Thoracic aorta (tissue), 2 donors: ENCODE results near the gene TMED4. TPM values are rescaled to one million over a fixed set of nuclear protein-coding genes. Genes with fewer than 3 reads are reported as not detected.
"Not testable (repeated sequence)": the region's sequence is repeated elsewhere in the genome, so short reads cannot be mapped to it uniquely, and the experiment has no call there.

Source experiments
- ATAC-seq: fragments of 150-250 bp; one replicate; pipeline ENCODE4 v1.8.0; 2017; ENCODE audit warnings: low read depth; ENCODE audit not compliant: insufficient number of reproducible peaks, low FRiP score
- DNase-seq: peaks from one replicate; pipeline ENCODE4 v3.0.0-alpha.2; 2020; ENCODE audit warnings: low spot score
- H3K27ac ChIP-seq, 2 donors: fragments of 200-600 bp; sonication (generic); 1 replicate in 1 of 2; 2 replicates in 1 of 2; pipeline ENCODE4 v1.5.1; 2016; ENCODE audit warnings: mild to moderate bottlenecking in 2 of 2, moderate library complexity in 2 of 2
- H3K27me3 ChIP-seq: fragments of 200-600 bp; sonication (generic); replicated peaks from 2 replicates; pipeline ENCODE4 v1.6.0; 2016; ENCODE audit warnings: mild to moderate bottlenecking; ENCODE audit not compliant: insufficient read depth
- H3K36me3 ChIP-seq: fragments of 200-600 bp; sonication (generic); one replicate; pipeline ENCODE4 v1.5.1; 2016
- H3K4me1 ChIP-seq, 2 donors: fragments of 200-600 bp; sonication (generic); 1 replicate in 1 of 2; 2 replicates in 1 of 2; pipeline versions ENCODE4 v1.5.1 to v1.6.0; 2016; ENCODE audit warnings: low read depth in 2 of 2, mild to moderate bottlenecking in 1 of 2; ENCODE audit not compliant: control insufficient read depth in 1 of 2
- H3K4me3 ChIP-seq: fragments of 200-600 bp; sonication (generic); 2 replicates; pipeline ENCODE4 v1.5.1; 2016; ENCODE audit warnings: mild to moderate bottlenecking
- H3K9me3 ChIP-seq: fragments of 200-600 bp; sonication (generic); 2 replicates; pipeline ENCODE4 v1.5.1; 2016
- total RNA-seq, 2 donors: library from RNA; depleted of rRNA; stranded (reverse); fragments of >200 nt; gene quantifications; one replicate each; pipeline versions ENCODE4 v1.1.0 to v1.2.3, GENCODE V29; 2016
- TF ChIP-seq, protein P1 (sequence below): fragments of 200-600 bp; sonication (generic); IDR thresholded peaks from one replicate; pipeline ENCODE4 v1.5.1; 2019; ENCODE audit warnings: antibody characterized with exemption

TMED4 gene
- total RNA-seq, 2 donors from 2014 or later, result 88.2 to 187 TPM

DNA sequence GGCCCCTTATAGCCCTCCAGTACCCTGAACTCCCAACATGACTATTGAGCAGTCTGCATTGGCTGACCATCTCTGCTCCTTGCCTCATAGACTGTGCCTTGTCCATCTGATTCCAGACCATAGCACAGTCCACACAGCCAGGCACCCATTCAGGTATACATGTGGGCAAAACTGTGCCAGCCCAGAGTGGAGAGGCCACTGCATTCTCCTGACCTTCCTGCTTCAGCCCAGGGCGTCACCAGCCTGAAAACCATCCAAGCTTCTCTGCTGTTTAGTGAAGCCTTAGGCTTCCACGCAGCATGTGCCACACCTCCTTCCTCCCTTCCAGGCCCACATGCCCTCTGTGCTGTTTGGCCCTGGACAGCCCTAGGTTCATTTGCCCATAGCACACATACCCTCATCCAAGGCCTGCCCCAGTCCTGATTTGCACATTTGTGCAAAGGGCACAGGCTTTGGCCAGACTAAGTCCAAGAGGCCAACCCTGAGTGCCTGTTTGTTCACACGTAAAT lies 18.8 kb downstream of the TMED4 start:
- TF ChIP-seq, protein P1, sequence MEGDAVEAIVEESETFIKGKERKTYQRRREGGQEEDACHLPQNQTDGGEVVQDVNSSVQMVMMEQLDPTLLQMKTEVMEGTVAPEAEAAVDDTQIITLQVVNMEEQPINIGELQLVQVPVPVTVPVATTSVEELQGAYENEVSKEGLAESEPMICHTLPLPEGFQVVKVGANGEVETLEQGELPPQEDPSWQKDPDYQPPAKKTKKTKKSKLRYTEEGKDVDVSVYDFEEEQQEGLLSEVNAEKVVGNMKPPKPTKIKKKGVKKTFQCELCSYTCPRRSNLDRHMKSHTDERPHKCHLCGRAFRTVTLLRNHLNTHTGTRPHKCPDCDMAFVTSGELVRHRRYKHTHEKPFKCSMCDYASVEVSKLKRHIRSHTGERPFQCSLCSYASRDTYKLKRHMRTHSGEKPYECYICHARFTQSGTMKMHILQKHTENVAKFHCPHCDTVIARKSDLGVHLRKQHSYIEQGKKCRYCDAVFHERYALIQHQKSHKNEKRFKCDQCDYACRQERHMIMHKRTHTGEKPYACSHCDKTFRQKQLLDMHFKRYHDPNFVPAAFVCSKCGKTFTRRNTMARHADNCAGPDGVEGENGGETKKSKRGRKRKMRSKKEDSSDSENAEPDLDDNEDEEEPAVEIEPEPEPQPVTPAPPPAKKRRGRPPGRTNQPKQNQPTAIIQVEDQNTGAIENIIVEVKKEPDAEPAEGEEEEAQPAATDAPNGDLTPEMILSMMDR, result no peak
- Histone ChIP-seq H3K27me3 (no peaks in the 10 kb centered on the region), H3K4me3 (no peak overlapping the region), H3K27ac (no peak overlapping the region), H3K9me3 (no peaks in the 10 kb centered on the region), H3K36me3 (peaks cover 28% of the 10 kb centered on the region), H3K4me1 (no peaks in the 10 kb centered on the region)
- DNase-seq, result no peak
- ATAC-seq, result no peak

DNA sequence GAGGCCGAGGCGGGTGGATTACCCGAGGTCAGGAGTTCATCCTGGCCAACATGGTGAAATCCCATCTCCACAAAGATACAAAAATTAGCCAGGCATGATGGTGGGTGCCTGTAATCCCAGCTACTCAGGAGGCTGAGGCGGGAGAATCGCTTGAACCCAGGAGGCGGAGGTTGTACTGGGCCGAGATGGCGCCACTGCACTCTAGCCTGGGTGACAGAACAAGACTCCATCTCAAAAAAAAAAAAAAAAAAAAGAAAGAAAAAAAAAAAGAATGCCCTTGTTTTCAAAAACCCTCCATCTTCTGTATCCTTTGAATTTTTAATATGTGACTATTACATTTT lies 19.4 kb downstream of the TMED4 start:
- not testable (repeated sequence) for H3K9me3 ChIP-seq, H3K27ac ChIP-seq, DNase-seq, H3K4me3 ChIP-seq, H3K27me3 ChIP-seq, H3K4me1 ChIP-seq, ATAC-seq
- H3K36me3 ChIP-seq, result peaks cover 22% of the 10 kb centered on the region

DNA sequence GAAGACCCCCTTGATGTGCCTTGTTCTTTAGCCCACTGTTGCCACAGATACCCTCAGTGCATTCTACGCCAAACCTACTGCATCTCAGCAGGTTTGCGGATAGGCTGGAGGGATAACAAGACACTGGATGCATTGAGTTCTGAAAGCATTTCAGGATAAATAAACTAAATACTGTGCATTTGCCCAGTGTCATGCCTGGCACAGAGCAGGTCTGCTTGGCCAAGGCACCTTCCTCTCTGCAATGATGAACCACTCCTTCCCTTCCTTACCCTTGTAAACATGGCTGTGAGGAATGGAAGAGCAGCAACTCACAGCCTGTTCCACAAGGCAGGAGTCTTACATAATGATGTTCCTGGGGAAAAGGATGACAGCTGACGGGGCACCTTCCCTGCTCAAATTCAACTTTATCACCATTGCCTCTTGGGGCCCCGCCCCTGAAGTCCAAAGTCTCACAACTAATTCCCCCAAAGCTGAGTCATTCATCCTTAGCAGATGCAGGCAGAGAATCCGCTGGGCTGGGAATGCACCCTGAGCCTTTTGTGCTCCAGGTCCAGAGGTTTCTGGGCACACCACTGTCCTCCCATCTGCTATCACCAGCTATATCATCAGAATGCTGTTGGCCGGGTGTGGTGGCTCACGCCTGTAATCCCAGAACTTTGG lies 19.9 kb downstream of the TMED4 start:
- H3K4me1 ChIP-seq, result no peaks in the 10 kb centered on the region
- H3K27ac ChIP-seq, result no peak overlapping the region
- H3K27me3 ChIP-seq, result no peaks in the 10 kb centered on the region
- H3K4me3 ChIP-seq, result no peak overlapping the region
- no peaks in the 10 kb centered on the region for H3K9me3 ChIP-seq
- TF ChIP-seq, protein P1, result no peak
- DNase-seq, result no peak
- H3K36me3 ChIP-seq, result peaks cover 20% of the 10 kb centered on the region
- no peak for ATAC-seq

DNA sequence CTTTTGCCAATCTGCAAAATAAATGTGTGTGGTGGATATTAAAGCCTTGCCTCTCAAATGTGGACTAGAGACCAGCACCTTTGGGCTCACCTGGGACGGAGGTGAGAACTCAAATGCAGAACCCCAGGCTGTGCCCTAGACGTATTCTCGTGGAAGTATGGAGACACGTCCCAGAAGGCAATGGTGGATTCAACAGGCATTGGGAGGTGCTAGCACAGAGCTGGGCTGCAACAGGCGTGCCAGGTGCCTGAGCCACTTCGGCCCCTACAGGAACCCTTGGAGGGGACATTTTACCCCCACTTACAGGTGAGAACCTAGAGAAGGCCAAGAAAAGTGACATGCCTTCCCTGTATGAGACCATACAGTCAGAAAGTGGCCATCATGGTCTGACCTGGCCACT lies 20.6 kb downstream of the TMED4 start:
- TF ChIP-seq, protein P1, result no peak
- ATAC-seq (no peak), DNase-seq (no peak)
- Histone ChIP-seq H3K4me3 (no peak overlapping the region), H3K9me3 (no peaks in the 10 kb centered on the region), H3K27me3 (no peaks in the 10 kb centered on the region), H3K36me3 (peaks cover 18% of the 10 kb centered on the region), H3K27ac (no peak overlapping the region), H3K4me1 (no peaks in the 10 kb centered on the region)

DNA sequence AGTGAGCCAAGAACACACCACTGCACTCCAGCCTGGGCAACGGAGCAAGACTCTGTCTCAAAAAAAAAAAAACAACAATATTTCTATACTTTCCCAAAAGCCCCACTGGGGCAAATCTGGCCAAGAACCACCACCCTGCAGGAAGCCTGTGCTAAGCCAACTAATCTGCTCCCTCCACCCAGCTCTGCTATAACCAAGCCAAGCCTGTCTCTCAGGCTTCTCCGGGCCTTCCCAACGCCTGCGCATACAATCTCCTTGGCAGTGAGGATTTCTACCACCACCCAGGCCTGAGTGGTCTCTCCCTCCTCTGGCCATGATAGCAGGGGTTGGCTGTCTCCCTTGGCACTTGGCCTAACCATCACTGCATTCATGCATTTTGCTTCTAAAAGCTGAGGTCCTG lies 22.5 kb downstream of the TMED4 start:
- no peak for DNase-seq
- H3K4me3 ChIP-seq, result no peak overlapping the region

More for the DNA sequence above, 22.5 kb downstream of the TMED4 start:
- no peaks in the 10 kb centered on the region for H3K9me3 ChIP-seq
- ATAC-seq, result no peak
- no peak overlapping the region for H3K27ac ChIP-seq
- no peaks in the 10 kb centered on the region for H3K27me3 ChIP-seq
- no peaks in the 10 kb centered on the region for H3K4me1 ChIP-seq
- TF ChIP-seq, protein P1, result no peak
- H3K36me3 ChIP-seq, result peaks cover 6% of the 10 kb centered on the region
